Activated CD8-positive, alpha-beta memory T cell treated with anti-CD3 and anti-CD28 coated beads, Interleukin-2, amount 50 U/mL, for 24 hours (primary cell): ENCODE results near the gene TEX22.

Source experiments
- DNase-seq: peaks from one replicate; pipeline ENCODE4 v3.0.0-alpha.2; 2020; ENCODE audit errors: extremely low read depth

TEX22 gene

DNA sequence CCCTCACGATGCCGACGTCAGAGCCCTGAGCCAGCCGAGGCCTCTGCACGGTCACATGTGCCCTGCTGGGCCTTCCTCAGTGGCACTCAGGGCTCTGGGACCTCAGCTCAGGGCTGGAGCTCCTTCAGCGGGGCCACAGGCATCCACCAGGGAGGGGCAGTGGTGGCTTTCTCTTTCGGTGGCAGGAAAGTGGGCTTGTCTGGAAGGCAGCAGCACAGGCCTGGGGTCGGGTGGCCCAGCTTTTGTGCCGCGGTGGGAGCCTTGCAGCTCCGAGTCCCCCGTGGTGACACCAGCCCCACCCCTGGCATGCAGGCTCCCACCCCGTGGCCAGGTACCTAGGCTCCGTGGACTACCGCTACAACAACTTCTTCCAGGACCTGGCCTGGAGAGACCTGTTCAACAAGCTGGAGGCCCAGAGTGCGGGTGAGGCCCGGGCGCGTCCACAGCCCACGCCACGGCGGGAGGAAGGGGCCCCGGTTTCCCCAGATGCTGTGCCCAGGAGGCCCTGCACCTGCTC is 14.2 kb upstream of the TEX22 start:
- no peak for DNase-seq

GRCh38 chr14:105384605-105385321 is 13.6 kb upstream of the TEX22 start:
- no peak for DNase-seq

DNA sequence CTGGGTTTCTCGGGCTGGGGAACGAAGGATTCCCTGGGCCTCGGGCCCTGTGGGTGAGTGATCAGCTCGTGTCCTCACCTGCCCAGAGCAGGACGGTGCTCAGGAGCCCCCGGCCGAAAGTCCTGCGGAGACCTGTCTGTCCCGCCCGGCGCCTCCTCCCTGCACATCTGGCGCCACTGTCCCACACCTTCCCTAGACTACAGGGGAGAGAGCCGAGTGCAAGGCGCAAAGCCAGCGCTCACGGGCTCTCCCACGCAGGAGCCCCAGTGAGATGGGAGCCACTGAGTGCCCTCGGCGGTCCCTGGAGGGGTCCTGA is 13.1 kb upstream of the TEX22 start:
- DNase-seq: no peak

DNA sequence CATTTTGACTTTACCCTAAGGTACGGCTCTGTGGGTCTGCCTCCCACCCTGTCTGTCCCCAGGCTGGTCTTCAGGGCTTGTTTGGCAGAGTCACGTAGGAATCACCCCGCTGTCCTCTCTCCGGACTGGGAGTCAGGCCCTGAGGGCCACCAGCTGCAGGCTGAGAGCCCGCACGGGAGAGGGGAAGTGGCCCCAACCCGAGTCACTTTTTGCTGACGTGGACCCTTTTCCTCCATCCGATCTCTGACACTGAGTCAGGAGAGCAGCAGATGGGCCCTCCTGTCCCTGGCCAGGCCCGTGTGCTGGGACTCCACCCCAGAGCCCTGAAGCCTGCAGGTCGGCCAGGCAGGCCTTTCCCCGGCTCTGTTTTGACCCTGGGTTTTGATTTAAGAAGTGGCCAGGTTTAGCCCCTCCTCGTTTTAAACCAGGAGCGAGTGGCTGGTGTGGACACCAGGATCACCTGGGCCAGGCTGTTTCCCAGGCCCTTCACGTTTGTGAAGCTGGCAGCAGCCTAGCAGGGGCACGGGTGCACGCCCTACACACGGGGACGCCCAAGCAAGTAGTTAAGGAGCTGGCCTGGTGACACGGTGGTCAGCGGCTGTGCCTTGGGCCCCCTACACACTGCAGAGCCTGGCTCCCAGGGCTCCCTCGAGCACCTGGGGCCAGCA is 12.5 kb upstream of the TEX22 start:
- no peak for DNase-seq

DNA sequence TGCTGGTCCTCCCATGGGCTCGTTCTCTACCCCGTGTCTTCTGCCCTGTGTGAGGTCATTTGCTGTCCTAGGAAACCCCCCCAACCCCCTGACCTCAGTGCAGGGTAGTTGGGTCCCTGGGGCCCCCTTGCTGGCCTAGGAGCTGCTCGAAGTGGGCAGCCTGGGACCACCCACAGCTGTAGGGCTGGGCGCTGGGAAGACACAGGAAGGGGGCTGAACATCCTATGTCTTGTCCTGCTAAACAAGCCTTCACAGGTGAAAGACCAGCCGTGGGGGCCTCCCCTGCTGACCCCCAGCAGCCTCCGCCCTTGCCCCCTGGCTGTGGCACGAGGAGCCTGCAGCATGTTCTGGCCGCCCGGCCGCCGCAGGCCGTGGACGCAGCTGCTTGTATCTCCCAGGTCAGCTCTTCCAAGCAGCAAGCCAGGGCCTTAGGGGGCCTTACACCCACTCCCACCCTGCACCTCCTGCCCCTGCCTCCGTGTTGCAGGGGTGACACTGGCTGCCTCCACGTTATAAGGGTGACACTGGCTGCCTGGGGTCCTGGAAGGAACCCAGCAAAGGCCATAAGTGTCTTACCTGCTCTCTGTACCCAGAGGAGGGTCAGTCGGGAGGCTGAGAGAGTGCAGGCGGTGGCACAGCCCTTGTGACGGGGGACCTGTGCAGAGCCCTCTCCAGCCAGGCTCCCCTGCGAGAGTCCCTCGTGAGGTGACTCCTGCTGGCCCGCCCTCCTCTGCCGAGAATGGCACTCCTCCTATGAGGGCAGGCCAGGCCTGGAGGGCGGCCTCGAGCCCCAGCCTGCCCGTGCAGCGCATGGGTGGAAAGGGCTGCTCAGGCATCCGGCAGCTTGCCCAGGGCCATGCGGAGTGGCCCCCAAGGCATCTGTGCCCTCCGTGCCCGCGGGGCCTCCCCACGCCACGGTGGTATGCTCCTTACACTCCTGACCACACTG is 11.5 kb upstream of the TEX22 start:
- DNase-seq: no peak

DNA sequence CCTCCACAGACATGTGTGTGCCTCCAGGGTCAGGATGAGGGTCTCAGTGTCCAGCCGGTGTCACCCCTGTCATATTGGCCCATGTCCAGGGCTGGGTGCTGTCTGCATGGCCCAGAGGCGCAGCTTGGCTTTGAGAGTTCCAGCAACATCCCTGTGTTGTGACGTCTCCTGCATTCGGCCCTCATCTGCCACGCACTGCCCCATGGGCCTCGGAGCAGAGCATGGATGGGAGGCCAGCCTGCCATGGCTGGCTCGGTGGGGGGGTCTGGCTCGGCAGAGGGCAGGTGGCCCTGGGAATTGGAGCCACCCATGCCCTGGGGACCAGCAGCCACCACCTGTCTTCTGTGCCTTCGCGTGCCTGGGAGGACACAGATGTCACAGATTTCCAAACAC is 10.8 kb upstream of the TEX22 start:
- DNase-seq: no peak

DNA sequence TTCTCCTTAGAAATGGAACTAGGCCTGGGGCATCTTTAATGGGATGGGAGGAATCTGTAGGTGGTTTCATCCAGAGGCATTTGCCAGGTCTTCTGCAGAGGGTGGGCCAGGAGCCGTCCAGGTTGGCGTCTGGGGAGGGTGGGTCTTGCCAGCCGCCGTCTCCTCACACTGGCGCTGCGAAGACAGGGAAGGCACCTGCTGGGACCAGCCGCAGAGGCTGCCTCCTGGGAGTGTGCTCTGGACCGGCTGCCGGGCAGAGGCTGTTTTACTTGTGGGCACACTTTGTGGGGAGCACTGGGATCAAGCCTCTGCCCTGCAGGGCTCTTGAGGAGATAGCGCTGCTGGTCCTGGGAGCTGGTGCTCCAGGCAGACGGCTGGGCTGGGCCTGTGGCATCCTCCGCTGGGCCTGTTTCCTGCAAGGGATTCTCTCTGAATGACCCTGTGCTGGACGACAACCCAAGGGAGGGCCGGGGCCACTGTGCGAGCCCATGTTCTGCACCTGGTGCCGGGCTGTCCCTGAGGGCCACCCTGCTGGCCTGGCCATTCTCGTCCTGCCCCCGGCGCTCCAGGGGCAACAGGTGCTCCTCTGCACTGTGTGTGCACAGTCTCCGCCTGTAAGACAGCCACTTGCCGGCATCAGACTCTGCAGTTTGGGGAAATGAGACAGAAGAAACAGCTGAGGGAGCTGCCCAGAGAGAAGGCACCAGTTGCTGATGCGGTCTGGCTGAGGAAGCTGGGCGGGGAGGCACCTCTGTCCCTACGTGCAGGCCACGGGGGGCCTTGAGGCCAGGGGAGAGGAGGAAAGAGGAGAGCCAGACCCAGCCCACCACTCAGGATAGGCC is 10.0 kb upstream of the TEX22 start:
- DNase-seq: no peak

GRCh38 chr14:105388976-105389375 is 9.4 kb upstream of the TEX22 start:
- DNase-seq: no peak

DNA sequence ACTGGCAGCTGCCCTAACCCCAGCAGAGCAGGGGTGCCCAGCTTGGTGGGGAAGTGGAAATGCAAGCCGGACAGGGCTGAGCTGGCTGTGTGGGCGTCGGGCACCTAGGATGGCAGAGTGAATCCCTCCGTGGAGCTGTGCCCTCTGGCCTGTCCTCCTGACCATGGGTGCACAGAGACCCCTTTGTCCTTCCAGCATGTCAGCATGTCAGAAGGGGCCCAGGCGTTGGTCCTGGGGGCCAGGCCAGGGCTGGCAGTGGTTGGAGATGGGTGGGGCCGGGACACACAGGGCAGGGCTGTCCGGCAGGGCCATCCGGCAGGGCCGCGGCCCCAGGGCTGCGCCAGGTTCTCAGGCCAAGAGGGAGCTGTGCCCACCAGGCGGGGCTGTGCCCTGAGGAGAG is 8.8 kb upstream of the TEX22 start:
- no peak for DNase-seq

DNA sequence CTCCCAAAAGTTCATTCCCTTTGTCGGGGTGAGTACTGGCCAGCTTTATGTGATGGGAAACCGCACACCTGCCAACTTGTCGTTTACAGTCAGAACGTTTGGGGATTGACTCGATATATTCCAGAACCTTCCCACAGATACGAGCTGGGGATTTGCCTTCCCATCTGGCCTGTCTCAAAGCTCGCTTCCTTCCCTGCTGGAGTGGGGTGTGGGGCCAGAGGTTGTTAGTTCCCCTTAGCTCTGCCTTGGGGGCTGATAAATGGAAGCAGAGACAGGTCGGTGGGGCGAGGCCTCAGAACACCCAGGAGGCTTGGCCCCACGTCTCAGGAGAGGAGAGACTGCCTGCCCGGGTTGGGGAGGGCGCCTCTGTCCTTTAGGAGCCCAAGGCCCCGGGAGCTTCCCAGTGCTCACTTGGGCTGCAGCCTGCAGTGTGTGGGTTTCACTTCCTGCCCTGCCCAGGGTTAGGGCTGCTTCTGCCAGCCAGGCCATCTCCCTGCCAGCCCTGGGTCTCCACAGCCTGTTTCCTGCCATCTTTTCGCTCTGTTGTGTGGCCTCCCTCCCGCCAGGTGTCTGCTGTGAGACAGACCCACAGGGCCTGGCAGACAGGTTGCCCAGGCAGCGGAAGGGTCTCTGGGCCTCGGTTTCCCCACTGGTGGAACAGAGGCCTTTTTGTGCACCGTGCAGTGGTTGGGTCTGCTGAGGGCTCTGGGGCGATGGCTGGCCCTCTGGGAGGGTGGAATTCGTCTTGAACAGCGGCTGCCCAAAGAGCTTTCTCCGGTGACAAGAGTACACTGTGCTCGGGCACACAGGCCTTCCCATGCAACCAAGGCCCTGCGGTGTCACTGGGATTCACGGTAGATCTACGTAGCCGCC is 8.1 kb upstream of the TEX22 start:
- DNase-seq: no peak

DNA sequence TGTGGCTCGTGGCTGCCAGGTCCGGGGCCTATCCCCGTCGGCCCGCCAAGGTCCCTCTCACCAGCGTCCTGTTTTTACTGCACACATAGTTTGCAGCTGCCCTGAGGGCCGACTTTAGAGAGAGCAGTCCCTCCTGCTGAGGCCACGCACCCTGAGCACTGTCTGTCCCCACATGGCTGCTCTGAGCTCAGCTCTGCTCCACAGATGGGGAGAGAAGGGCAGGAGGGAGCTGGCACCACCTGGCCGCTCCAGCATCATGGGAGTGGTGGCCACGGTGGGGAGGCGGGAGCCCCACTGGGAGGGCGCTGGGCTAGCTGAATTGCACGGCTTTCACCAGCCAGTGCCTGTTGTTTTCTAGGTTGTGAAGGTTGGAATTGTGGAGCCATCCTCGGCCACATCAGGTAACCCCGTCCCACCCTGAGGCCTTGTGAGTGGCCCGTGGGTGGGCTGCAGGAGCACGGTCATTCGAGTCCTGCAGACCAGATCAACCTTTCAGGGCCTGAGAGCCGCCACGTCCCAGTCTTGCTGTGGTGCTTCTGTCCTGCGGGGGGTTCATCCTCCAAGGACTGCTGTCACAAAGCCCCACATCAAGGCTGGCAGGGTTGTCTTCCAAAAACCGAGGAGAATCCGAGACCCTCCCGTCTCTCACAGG is 7.4 kb upstream of the TEX22 start:
- DNase-seq: no peak

- no peak for DNase-seq
Observed at GRCh38 chr14:105391541-105391940, 6.8 kb upstream of the TEX22 start.

DNA sequence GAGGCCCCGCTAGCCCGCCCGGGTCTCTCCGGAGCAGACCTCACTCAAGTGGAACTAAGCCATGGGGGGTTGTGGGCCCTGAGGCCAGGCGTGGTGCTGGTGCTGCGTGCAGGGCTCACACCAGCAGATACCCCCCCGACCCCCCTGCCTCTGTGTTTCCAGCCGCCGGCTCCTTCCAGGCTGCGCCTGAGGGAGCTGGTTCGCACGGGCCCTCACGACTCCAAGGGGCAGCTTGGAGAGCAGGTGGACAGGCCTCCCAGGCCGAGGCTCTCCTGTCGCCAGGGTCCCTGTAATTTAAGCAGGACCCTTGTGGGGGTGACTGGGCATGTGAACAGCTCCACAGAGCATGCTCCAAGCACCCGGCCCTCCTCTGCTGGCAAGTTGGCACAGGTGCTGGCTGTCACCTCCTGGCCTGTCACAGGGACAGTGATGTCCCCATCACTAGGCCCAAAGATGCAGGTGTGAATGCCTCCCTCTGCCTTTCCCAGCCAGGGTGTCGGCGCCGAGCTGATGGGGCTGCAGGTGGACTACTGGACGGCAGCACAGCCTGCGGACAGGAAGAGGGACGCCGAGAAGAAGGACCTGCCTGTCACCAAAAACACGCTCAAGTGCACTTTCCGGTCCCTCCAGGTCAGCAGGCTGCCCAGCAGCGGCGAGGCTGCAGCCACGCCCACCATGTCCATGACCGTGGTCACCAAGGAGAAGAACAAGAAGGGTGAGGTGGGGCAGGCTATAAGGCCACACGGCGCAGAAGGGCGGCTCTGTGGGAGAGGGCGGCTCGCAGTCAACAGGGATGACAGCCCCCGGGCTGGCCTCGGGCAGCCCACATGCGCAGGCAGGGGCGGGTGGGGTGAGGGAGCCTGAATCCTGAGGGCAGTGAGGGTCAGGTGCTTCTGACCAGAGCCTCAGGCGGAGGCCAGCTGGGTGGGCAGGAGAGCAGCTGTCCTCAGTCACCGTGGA is 5.9 kb upstream of the TEX22 start:
- DNase-seq: no peak

DNA sequence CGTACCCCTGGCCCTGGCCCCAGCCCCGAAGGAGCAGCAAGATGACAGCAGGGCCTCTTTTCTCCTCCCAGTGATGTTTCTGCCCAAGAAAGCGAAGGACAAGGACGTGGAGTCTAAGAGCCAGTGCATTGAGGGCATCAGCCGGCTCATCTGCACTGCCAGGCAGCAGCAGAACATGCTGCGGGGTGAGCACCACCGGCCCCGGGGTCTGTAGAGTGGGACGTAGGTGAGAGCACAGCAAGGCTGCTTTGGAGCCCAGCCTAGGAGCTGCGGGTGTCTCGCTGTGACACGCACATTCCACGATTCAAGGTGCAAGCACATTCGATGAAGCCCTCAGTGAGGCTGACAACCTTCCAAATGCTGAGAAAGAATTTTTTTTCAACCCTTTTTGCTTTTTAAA is 5.2 kb upstream of the TEX22 start:
- no peak for DNase-seq

- no peak for DNase-seq
Observed at GRCh38 chr14:105394714-105395537, 3.4 kb upstream of the TEX22 start.

DNA sequence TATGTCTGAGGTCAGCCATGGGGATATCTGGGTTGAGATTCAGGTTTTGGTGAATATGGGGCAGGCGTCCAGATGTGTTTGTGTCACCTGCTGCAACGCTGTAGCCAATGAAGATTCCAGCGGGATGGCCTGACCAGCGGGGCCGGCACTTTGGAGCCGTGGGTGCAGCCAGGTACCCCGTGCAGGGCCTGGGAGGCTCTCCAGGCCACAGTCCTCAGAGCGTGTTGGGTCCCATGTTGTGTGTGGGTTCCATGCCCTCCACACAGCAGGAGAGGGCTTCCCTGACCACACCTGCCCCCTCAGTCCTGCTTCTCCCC is 2.8 kb upstream of the TEX22 start:
- no peak for DNase-seq

DNA sequence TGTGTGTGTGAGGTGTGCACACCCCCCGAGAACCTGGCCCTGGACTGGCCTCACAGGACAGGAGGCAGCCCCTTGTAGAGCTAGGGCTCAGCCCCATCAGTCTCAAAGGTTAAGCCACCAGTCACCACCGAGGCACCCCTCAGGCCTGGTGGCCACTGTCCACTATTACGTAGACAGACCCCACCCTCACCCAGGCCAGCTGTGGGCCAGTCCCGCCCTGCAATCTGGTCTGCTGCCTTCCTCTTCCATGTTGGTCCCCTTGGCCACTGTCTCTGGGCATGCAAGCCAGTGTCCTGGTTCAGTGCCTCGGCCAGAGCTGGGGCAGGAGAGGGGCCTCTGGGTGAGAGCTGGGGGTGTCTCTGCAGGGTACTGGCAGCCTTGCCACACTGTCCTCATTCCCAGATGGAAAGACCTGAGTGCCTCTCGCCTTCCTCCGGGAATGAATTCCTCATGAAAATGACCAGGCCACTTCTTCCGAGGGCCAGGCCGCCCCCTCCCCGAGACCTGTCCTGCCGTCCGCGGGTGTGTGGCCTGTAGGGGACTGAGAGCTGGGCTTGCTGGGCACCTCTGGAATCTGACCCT is 897 bp upstream of the TEX22 start:
- no peak for DNase-seq
